WTC11 (cell line): Measurements from ENCODE around the gene ZNF491. TPM values are rescaled to one million over a fixed set of nuclear protein-coding genes. Genes with fewer than 3 reads are reported as not detected.

Source experiments
- ATAC-seq: fragments of 200-7000 bp; cut with Tn5 transposase; 2 replicates; pipeline ENCODE4 v1.10.0; 2021; ENCODE audit warnings: mild to moderate bottlenecking, moderate library complexity
- Bru-seq: library from RNA; stranded (reverse); fragments of 400-500 nt; gene quantifications from one replicate; lab custom pipeline; 2021; lab: Mats Ljungman, UMichigan
- CTCF ChIA-PET: fragments of 300-600 bp; sonication (Branson Sonifier 250); formaldehyde crosslinking; loops from one replicate; lab custom pipeline; 2021; ENCODE audit warnings: antibody characterized with exemption; lab: Charles Lee
- POLR2A ChIA-PET: fragments of 350-600 bp; sonication (Branson Sonifier 250); formaldehyde crosslinking; loops from one replicate; lab custom pipeline; 2021; ENCODE audit warnings: antibody characterized with exemption; lab: Charles Lee
- DNase-seq: peaks from one replicate; pipeline ENCODE4 v3.0.0; 2021; ENCODE audit warnings: low spot score
- H3K27ac Mint-ChIP-seq: 2 replicates; pipeline ENCODE4 v1.8.0; 2021; ENCODE audit warnings: mixed read lengths
- H3K27me3 Mint-ChIP-seq: 2 replicates; pipeline ENCODE4 v1.8.0; 2021; ENCODE audit warnings: low read depth, mild to moderate bottlenecking, moderate library complexity, mixed read lengths
- H3K36me3 Mint-ChIP-seq: 2 replicates; pipeline ENCODE4 v1.8.0; 2021; ENCODE audit warnings: mixed read lengths
- H3K4me1 Mint-ChIP-seq: 2 replicates; pipeline ENCODE4 v1.8.0; 2022; ENCODE audit warnings: mixed read lengths
- H3K4me3 Mint-ChIP-seq: 2 replicates; pipeline ENCODE4 v1.8.0; 2021; ENCODE audit warnings: mild to moderate bottlenecking, moderate library complexity, mixed read lengths
- H3K9me3 Mint-ChIP-seq: 2 replicates; pipeline ENCODE4 v1.8.0; 2021; ENCODE audit warnings: mixed read lengths
- ETV6 ChIP-seq: sonication (generic); formaldehyde crosslinking; IDR thresholded peaks from 2 replicates; pipeline ENCODE4 v1.8.1; 2022; ENCODE audit warnings: mild to moderate bottlenecking, missing genetic modification reagents
- FOXJ3 ChIP-seq: sonication (generic); formaldehyde crosslinking; IDR thresholded peaks from 2 replicates; pipeline ENCODE4 v1.9.0; 2021; ENCODE audit warnings: missing genetic modification reagents, mild to moderate bottlenecking, borderline replicate concordance
- GABPB1 ChIP-seq: sonication (generic); formaldehyde crosslinking; IDR thresholded peaks from 2 replicates; pipeline ENCODE4 v1.8.1; 2023; ENCODE audit warnings: mild to moderate bottlenecking, missing genetic modification reagents
- HMGXB4 ChIP-seq: sonication (generic); formaldehyde crosslinking; IDR thresholded peaks from 2 replicates; pipeline ENCODE4 v1.8.1; 2023; ENCODE audit warnings: mild to moderate bottlenecking, moderate library complexity, missing genetic modification reagents
- JUN ChIP-seq: sonication (generic); formaldehyde crosslinking; IDR thresholded peaks from 2 replicates; pipeline ENCODE4 v1.8.0; 2023; ENCODE audit warnings: mild to moderate bottlenecking, missing genetic modification reagents
- NFYB ChIP-seq: sonication (generic); formaldehyde crosslinking; conservative IDR thresholded peaks from 2 replicates; pipeline ENCODE4 v1.8.0; 2022; ENCODE audit warnings: low read depth, missing genetic modification reagents
- OVOL2 ChIP-seq: fragments of 250-450 bp; sonication (Bioruptor Pico); IDR thresholded peaks from 2 replicates; pipeline ENCODE4 v1.9.0; 2021; ENCODE audit warnings: mild to moderate bottlenecking, borderline replicate concordance
- PREB ChIP-seq: sonication (generic); formaldehyde crosslinking; IDR thresholded peaks from 2 replicates; pipeline ENCODE4 v1.8.1; 2022; ENCODE audit warnings: mild to moderate bottlenecking, missing genetic modification reagents, moderate library complexity, borderline replicate concordance
- SP1 ChIP-seq: sonication (generic); formaldehyde crosslinking; conservative IDR thresholded peaks from 2 replicates; pipeline ENCODE4 v1.8.1; 2022; ENCODE audit warnings: missing genetic modification reagents
- TEAD4 ChIP-seq: sonication (generic); formaldehyde crosslinking; IDR thresholded peaks from 2 replicates; pipeline ENCODE4 v1.8.0; 2022; ENCODE audit warnings: mild to moderate bottlenecking, missing genetic modification reagents
- long read RNA-seq, 3 experiments: library from RNA in 1 of 3; library from capped mRNA in 1 of 3; library from polyadenylated mRNA in 1 of 3; unstranded in 2 of 3; stranded (forward) in 1 of 3; transcript quantifications; one replicate each; pipeline ENCODE4 v2.0.0, GENCODE V29; 2021
- total RNA-seq: library from RNA; stranded (reverse); gene quantifications from 3 replicates; pipeline ENCODE4 v1.2.3, GENCODE V29; 2021
- TF ChIP-seq, protein P1 (sequence below): fragments of 200-600 bp; IDR thresholded peaks from 2 replicates; pipeline ENCODE4 v1.8.0; 2022; ENCODE audit warnings: antibody characterized with exemption
- TF ChIP-seq, protein P2 (sequence below): sonication (generic); formaldehyde crosslinking; IDR thresholded peaks from 2 replicates; pipeline ENCODE4 v1.8.1; 2022; ENCODE audit warnings: mild to moderate bottlenecking, moderate library complexity, missing genetic modification reagents
- TF ChIP-seq, protein P3 (sequence below): sonication (generic); formaldehyde crosslinking; IDR thresholded peaks from 2 replicates; pipeline ENCODE4 v1.8.0; 2022; ENCODE audit warnings: mild to moderate bottlenecking, missing genetic modification reagents

ZNF491 gene
- 1.1 to 2.1 TPM (median 1.3 TPM) in 3 replicates for total RNA-seq
- Bru-seq, nascent RNA: percentile 47 among the genes with signal in this experiment
- long read RNA-seq, experiment 1, partial matches to known transcripts: 0 of 2 reads
- long read RNA-seq, experiment 1, other reads (novel, unspliced or antisense): 2 of 2 reads
- long read RNA-seq, experiment 2, partial matches to known transcripts: 0 of 1 reads
- long read RNA-seq, experiment 2, other reads (novel, unspliced or antisense): 1 of 1 reads
- long read RNA-seq, experiment 3: 0 reads

GRCh38 chr19:11798391-11799330 lies at the start of gene ZNF491:
Gene ZNF491 (plus strand): TSS chr19:11798523. CDS start chr19:11805954, 7,431 bp downstream.
- Mint-ChIP-seq H3K27ac (peak within 1 kb of the TSS; percentile 88), H3K9me3 (no peaks in the 10 kb centered on the region), H3K27me3 (peaks cover 46% of the 10 kb centered on the region), H3K4me3 (peak within 1 kb of the TSS; percentile 84), H3K4me1 (peaks cover 18% of the 10 kb centered on the region), H3K36me3 (no peaks in the 10 kb centered on the region)
- DNase-seq: peak; percentile 97
- ChIA-PET CTCF (interaction anchor here (0.8 to 4.1 kb wide), 42 partner anchors 13 to 874 kb away, joined by 3 to 100 read pairs (median 6); partner anchors contain the start of genes ZNF20, ZNF433, ZNF439 and ZNF440), POLR2A (interaction anchor here (0.6 to 1.3 kb wide), 8 partner anchors 14 to 254 kb away, joined by 3 to 6 read pairs (median 3); partner anchors contain the start of genes ZNF440, ZNF69 and ZNF878)
- 0 out of 2 replicates have a peak, but pooled peaks have one; percentile 38 for TF ChIP-seq GABPB1 (CRISPR knock-in tag)
- no peak for TF ChIP-seq TEAD4
- TF ChIP-seq FOXJ3 (CRISPR knock-in tag): no peak
- TF ChIP-seq, protein P1, sequence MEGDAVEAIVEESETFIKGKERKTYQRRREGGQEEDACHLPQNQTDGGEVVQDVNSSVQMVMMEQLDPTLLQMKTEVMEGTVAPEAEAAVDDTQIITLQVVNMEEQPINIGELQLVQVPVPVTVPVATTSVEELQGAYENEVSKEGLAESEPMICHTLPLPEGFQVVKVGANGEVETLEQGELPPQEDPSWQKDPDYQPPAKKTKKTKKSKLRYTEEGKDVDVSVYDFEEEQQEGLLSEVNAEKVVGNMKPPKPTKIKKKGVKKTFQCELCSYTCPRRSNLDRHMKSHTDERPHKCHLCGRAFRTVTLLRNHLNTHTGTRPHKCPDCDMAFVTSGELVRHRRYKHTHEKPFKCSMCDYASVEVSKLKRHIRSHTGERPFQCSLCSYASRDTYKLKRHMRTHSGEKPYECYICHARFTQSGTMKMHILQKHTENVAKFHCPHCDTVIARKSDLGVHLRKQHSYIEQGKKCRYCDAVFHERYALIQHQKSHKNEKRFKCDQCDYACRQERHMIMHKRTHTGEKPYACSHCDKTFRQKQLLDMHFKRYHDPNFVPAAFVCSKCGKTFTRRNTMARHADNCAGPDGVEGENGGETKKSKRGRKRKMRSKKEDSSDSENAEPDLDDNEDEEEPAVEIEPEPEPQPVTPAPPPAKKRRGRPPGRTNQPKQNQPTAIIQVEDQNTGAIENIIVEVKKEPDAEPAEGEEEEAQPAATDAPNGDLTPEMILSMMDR: no peak
- peak; percentile 59 for TF ChIP-seq NFYB (CRISPR knock-in tag)
- no peak for TF ChIP-seq OVOL2
- TF ChIP-seq ETV6 (CRISPR knock-in tag): peak; percentile 50; the same call in 1 of the 2 replicates
- 0 out of 2 replicates have a peak, but pooled peaks have one; percentile 19 for TF ChIP-seq SP1 (CRISPR knock-in tag)
- peak; percentile 84 for TF ChIP-seq HMGXB4 (CRISPR knock-in tag)
- TF ChIP-seq, protein P2, sequence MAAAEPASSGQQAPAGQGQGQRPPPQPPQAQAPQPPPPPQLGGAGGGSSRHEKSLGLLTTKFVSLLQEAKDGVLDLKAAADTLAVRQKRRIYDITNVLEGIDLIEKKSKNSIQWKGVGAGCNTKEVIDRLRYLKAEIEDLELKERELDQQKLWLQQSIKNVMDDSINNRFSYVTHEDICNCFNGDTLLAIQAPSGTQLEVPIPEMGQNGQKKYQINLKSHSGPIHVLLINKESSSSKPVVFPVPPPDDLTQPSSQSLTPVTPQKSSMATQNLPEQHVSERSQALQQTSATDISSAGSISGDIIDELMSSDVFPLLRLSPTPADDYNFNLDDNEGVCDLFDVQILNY: 0 out of 2 replicates have a peak, but pooled peaks have one; percentile 24
- peak; percentile 98 for ATAC-seq

- Mint-ChIP-seq H3K9me3 (peaks cover 72% of the 10 kb centered on the region), H3K36me3 (peaks cover 14% of the 10 kb centered on the region), H3K4me3 (no peak overlapping the region), H3K27ac (no peak overlapping the region), H3K4me1 (no peaks in the 10 kb centered on the region), H3K27me3 (peaks cover 28% of the 10 kb centered on the region)
- ChIA-PET POLR2A (no interaction called here), CTCF (no interaction called here)
- ATAC-seq (no peak), DNase-seq (no peak)
- TF ChIP-seq HMGXB4 (CRISPR knock-in tag) (no peak), JUN (CRISPR knock-in tag) (no peak), PREB (CRISPR knock-in tag) (no peak)
- TF ChIP-seq, protein P2: no peak
- TF ChIP-seq, protein P3, sequence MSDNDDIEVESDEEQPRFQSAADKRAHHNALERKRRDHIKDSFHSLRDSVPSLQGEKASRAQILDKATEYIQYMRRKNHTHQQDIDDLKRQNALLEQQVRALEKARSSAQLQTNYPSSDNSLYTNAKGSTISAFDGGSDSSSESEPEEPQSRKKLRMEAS (CRISPR knock-in tag): no peak
Observed at GRCh38 chr19:11749751-11750150, 48.6 kb upstream of the ZNF491 start.
